ENCODE data around the gene INPP5D. TPM values are rescaled to one million over a fixed set of nuclear protein-coding genes. Genes with fewer than 3 reads are reported as not detected.

The INPP5D gene
- total RNA-seq, 1 experiment from 2014 or later: not detected

DNA sequence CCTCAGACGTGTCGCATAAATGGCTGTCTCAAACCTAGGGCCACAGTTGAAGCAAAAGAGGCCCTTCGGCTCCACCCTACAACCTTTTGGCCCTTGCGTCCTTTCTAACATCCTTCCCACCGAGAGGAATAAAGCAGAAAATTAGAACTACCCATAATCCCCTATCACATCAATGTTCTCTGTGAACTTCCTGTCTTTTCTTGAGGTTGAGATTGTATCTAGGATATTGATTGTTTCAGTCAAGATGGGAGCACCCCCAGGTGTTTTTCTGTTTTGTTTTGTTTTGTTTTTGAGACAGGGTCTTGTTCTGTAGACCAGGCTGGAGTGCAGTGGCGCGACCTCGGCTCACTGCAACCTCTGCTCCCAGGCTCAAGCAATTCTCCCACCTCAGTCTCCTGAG, 23.6 kb downstream of the INPP5D start:
- TF ChIP-seq, protein P1, sequence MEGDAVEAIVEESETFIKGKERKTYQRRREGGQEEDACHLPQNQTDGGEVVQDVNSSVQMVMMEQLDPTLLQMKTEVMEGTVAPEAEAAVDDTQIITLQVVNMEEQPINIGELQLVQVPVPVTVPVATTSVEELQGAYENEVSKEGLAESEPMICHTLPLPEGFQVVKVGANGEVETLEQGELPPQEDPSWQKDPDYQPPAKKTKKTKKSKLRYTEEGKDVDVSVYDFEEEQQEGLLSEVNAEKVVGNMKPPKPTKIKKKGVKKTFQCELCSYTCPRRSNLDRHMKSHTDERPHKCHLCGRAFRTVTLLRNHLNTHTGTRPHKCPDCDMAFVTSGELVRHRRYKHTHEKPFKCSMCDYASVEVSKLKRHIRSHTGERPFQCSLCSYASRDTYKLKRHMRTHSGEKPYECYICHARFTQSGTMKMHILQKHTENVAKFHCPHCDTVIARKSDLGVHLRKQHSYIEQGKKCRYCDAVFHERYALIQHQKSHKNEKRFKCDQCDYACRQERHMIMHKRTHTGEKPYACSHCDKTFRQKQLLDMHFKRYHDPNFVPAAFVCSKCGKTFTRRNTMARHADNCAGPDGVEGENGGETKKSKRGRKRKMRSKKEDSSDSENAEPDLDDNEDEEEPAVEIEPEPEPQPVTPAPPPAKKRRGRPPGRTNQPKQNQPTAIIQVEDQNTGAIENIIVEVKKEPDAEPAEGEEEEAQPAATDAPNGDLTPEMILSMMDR (IDR thresholded peaks at IDR 0.05; ENCODE audit: unreplicated experiment): no peak
- no TSS peak for BruUV-seq (replicated peaks)
- Mint-ChIP-seq H3K4me3 (ENCODE audit: low read depth, unreplicated experiment) (no peak overlapping the region), H3K4me1 (ENCODE audit: low read depth, unreplicated experiment) (no peaks in the 10 kb centered on the region), H3K27ac (ENCODE audit: unreplicated experiment) (no peak overlapping the region), H3K9me3 (ENCODE audit: low read depth, unreplicated experiment) (no peaks in the 10 kb centered on the region), H3K27me3 (ENCODE audit: unreplicated experiment) (peaks cover 38% of the 10 kb centered on the region), H3K36me3 (ENCODE audit: insufficient read depth, unreplicated experiment) (no peaks in the 10 kb centered on the region)
- no peak for DNase-seq
- intact Hi-C loops (cut with micrococcal nuclease; ENCODE audit: unreplicated experiment): no loop called here
- CTCF ChIA-PET: no interaction called here

DNA sequence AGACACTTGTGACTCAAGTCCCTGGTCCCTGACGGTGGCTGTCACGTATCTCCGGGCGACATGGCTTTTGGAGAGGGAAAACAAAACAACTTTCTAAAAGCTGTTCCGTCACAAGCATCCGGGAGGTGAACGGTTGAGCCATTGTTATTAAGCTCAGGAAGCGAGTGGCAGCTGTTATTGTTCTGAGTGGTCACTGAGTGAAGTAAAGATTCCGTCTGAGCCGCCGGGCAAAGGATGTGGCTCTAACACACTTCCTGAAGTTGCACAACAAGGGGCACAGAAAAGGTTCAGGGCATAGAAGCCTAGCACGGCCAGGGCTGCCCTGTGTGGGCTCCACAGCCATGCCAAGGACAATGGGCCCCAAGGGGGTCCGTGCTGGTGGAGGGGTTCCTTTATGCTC, 24.3 kb downstream of the INPP5D start:
- BruUV-seq (replicated peaks): no TSS peak
- peaks cover 31% of the 10 kb centered on the region for H3K27me3 Mint-ChIP-seq (ENCODE audit: unreplicated experiment)
- DNase-seq: no peak
- H3K9me3 Mint-ChIP-seq (ENCODE audit: low read depth, unreplicated experiment): no peaks in the 10 kb centered on the region
- no peaks in the 10 kb centered on the region for H3K36me3 Mint-ChIP-seq (ENCODE audit: insufficient read depth, unreplicated experiment)
- H3K4me3 Mint-ChIP-seq (ENCODE audit: low read depth, unreplicated experiment): no peak overlapping the region
- H3K27ac Mint-ChIP-seq (ENCODE audit: unreplicated experiment): no peak overlapping the region
- CTCF ChIA-PET: no interaction called here
- TF ChIP-seq, protein P1 (IDR thresholded peaks at IDR 0.05; ENCODE audit: unreplicated experiment): no peak
- intact Hi-C loops (cut with micrococcal nuclease; ENCODE audit: unreplicated experiment): no loop called here
- H3K4me1 Mint-ChIP-seq (ENCODE audit: low read depth, unreplicated experiment): no peaks in the 10 kb centered on the region

DNA sequence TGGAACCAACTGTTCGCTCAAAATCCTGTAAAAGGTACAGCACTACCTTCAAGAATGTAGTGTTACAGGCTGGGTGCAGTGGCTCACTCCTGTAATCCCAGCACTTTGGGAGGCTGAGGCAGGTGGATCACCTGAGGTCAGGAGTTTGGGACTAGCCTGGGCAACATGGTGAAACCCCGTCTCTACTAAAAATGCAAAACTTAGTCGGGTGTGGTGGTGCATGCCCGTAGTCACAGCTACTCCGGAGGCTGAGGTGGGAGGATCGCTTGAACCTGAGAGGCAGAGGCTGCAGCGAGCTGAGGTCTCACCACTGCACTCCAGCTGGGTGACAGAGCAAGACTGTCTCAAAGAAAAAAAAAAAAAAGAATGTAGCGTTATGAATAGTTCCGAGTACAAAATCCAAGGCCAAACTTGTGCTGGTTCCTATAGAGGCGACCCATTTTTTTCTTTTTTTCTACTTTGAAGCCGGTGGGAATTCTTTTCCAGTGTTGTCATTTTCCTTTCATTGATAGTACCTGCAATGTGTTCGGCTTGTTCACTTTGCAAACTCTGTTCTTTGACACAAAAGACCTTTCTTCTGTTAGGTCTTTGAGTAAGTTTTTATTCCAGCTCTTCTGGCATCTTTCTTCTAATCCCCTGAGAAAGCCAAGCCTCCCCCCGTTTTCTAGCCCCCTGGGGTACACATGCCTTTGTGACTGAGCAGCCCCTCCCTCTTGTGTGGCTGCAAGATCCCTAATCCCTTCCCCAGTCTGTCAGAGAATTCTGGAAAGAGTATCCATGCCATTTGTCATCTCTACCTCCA, 25.1 kb downstream of the INPP5D start:
- Mint-ChIP-seq H3K4me3 (ENCODE audit: low read depth, unreplicated experiment) (no peak overlapping the region), H3K27ac (ENCODE audit: unreplicated experiment) (no peak overlapping the region), H3K27me3 (ENCODE audit: unreplicated experiment) (peaks cover 23% of the 10 kb centered on the region), H3K4me1 (ENCODE audit: low read depth, unreplicated experiment) (no peaks in the 10 kb centered on the region), H3K9me3 (ENCODE audit: low read depth, unreplicated experiment) (no peaks in the 10 kb centered on the region), H3K36me3 (ENCODE audit: insufficient read depth, unreplicated experiment) (no peaks in the 10 kb centered on the region)
- intact Hi-C loops (cut with micrococcal nuclease; ENCODE audit: unreplicated experiment): no loop called here
- TF ChIP-seq, protein P1 (IDR thresholded peaks at IDR 0.05; ENCODE audit: unreplicated experiment): no peak
- DNase-seq: no peak
- CTCF ChIA-PET: no interaction called here
- BruUV-seq (replicated peaks): no TSS peak

DNA sequence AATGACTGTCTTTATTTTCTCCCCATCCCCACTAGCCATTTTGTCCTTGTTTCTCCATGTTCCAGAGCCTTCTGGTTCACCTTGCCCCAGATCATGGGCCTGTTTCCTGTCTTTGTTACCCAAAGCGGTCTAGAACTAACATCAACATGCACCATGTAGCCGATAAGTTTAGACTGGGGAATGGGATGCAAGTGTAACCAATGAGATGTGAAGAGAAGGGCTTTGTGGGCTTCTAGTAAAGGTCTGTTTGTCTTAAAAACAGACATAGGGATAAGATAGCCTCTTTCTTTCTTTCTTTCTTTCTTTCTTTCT, 25.7 kb downstream of the INPP5D start:
- Mint-ChIP-seq H3K36me3 (ENCODE audit: insufficient read depth, unreplicated experiment) (no peaks in the 10 kb centered on the region), H3K4me1 (ENCODE audit: low read depth, unreplicated experiment) (no peaks in the 10 kb centered on the region), H3K4me3 (ENCODE audit: low read depth, unreplicated experiment) (no peak overlapping the region), H3K9me3 (ENCODE audit: low read depth, unreplicated experiment) (no peaks in the 10 kb centered on the region), H3K27me3 (ENCODE audit: unreplicated experiment) (peaks cover 23% of the 10 kb centered on the region), H3K27ac (ENCODE audit: unreplicated experiment) (no peak overlapping the region)
- DNase-seq: no peak
- BruUV-seq (replicated peaks): no TSS peak
- intact Hi-C loops (cut with micrococcal nuclease; ENCODE audit: unreplicated experiment): no loop called here
- CTCF ChIA-PET: no interaction called here
- TF ChIP-seq, protein P1 (IDR thresholded peaks at IDR 0.05; ENCODE audit: unreplicated experiment): no peak

Measured in Calu3 (cell line).